Measurements from ENCODE around the gene ABCG5.

The ABCG5 gene

DNA sequence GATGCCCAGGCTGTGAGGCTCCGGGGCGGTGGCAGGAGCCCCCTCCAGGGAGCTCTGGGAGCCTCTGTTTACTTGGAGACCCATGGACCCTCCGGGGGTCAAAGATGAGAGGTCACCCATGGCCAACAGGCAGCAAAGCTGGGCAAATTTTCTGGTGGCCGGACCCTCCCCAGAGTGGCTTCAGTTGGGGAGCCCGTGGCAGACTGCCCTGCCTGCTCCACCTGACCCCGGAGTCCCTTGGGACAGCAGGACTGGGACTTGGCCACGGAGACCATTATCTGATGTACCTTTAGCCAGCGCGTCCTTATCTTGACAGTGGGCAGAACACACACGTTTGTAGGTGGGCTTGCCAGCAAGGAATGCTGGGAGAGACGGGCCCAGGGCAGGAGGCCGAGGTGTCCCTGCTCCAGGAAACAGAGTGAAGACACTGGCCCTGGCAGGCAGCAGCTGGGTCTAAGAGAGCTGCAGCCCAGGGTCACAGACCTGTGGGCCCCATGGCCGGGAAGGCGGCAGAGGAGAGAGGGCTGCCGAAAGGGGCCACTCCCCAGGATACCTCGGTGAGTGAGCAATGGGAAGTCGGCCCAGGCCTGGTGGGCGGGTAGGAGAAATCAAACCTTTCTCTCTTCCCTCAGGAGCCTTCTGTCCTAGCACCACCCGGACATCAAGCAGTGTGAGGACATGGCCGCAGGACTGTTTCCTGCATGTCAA is at the start of gene ABCG5, which contains the start of gene ABCG8:
TSS of gene ABCG5 (minus strand) at position 280 of the 708 bp plus-strand sequence. CDS start at position 120, 160 bp downstream.
TSS of gene ABCG8 (plus strand) at position 412 of the 708 bp plus-strand sequence. CDS start at position 495, 83 bp downstream.
- no peak for DNase-seq

DNA sequence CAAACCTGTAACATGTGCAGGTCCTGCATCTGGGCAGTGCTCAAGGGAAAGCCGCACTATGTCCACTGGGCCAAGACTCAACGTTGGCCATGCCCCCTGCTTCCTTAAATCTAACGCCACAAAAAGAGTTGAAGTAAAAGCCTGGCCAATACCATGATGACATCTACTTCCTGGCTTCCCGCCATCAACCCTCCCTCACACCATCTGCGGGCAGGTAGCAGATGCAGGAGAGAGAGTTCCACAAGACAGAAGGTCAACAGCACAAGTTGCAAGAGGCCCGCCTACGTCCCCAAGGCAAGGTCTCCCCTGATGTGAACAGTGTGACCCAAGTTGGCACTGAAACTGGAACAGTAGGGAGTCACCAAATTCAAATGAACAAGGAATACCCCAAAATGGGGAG is 48.5 kb upstream of the ABCG5 start:
- no peak for DNase-seq

DNA sequence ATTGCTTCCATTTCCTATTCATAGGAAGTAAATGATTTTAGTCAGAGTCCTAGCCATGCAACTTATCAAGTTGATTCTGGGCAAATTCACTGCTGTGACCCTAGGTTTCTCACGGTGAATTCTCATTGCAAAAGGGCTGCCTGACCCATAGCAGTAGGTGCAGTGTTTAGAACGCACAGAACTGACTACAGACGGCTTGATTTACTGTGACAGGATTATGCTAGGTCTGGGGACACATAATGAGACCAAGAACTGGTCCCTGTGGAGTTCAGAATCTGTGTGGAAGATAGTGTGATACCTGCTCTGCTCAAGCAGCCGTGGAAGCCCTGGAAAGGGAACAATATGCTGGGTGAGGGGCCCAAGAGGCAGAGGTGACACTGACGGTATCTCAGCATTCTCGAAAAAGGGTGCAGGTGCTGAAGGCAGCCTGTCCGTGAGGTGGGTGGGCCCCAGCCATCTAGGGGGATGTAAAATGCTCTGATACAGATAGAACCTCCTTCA is 46.5 kb upstream of the ABCG5 start:
- no peak for DNase-seq

DNA sequence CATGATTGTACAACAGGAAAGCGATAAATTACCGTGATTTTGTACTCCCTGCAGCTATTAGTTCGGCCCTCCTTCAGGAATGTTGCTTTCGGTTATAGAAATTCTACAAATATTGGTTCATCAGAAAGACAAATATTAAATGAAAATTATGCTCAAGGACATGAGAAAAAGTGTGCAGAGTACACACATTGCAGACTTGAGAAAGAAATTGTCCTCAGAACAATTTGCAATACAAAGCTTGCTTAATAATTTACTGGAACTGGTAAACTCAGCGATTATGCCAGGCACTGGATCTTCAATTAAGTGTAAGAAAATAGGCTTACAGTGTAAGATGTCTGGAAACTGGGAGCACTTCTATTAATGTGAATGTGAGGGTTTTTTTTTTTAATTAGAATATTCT is 46.0 kb upstream of the ABCG5 start:
- no peak for DNase-seq

DNA sequence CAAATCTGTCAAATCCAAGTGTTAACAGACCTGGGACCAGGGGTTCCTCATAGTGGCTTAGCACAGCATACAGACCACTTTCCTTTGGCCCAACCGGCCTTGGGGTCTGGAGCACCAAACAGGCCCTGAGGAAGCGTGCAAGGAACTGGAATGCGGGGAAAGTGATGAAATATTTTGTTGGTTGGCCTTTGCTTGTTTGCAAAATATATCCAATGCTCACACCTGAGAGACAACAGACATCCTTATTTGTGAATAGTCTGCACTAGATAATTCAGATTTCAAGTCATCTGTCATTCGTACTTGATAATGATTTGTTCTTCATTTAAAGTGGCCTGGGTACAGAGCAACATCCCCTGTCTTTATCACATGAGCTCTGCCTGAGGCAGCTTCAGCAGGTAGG is 43.7 kb upstream of the ABCG5 start:
- no peak for DNase-seq

DNA sequence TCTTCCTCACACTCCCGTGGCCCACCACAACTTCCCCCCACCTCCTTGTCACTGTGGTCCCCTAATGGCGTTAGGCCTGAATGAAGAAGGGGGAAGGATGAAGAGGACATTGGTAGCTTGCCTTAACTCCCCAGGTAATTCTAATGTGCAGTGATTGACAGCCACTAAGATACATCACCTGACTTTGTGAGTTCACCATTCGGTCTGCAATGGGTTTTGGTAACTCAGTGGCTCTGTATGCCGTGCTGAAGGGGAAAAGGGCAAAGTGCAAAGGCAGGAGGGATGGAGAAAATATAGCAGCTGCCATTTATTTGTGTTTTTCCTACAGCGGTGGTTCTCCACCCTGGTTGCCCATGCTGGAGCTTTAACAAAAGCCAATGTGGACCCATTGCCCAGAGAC is 42.3 kb upstream of the ABCG5 start:
- no peak for DNase-seq

DNA sequence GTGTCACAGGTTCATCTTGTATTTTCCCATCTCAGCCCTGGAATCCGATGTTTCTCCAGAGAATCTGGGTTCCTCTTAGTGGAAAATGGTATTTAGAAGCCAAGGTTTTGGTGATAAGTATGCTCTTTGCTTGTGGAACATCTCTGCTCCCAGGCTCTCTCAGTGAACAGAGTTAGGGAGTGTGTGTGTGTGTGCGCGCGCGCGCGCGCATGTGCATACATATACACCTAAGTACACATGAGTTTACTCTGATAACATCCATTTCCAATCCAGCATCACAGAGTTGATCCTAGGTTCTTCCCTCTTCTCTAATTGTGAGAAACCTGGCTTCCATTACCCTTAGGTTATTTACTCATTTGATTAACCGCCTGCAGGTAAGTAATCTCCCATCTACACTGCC is 41.8 kb upstream of the ABCG5 start:
- no peak for DNase-seq

DNA sequence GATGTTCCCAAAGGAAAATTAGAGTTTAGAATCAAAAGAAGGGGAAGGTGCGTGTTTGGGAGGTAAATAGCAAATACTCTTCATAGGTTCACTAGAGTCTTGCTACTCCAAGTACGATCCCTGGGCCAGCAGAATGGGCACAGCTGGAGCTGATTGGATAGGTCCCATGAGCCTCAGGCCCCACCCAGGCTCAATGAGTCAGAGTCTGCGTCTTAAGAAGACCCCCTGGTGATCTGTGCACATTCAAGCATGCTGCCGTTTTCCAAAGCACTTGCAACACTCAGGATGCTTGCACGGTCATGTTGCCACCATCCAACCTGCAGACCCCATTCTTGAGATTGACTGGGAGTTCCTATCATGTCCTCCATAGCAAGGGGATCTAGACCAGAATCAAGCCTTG is 40.6 kb upstream of the ABCG5 start:
- DNase-seq: no peak

DNA sequence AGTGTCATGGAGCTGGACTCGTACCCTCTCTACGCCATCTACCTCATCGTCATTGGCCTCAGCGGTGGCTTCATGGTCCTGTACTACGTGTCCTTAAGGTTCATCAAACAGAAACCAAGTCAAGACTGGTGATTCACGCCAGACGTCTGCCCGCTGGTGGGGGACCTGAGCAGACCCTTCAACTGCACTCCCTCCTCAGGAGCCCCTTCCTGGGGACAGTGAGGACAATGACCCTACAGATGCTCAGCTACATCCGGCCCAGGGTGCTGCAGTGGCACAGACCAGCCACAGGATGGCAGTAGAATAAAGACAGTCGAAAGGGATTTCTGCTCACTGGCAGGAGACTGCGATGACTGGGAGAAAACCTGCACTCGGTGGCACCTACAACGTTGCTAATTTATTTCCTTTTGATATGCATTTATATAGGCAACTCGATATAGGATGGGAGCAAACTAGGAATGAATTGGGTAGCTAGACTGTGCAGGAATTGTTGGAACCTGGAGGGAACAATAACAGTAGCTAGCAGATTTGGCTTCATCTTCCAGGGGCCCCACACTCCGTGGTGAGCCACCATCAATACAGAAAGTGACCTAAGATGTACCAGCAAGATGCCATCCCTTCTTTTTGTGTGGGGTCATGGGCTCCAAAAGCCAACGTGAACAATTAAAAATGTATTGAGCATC is 39.3 kb upstream of the ABCG5 start:
- no peak for DNase-seq

DNA sequence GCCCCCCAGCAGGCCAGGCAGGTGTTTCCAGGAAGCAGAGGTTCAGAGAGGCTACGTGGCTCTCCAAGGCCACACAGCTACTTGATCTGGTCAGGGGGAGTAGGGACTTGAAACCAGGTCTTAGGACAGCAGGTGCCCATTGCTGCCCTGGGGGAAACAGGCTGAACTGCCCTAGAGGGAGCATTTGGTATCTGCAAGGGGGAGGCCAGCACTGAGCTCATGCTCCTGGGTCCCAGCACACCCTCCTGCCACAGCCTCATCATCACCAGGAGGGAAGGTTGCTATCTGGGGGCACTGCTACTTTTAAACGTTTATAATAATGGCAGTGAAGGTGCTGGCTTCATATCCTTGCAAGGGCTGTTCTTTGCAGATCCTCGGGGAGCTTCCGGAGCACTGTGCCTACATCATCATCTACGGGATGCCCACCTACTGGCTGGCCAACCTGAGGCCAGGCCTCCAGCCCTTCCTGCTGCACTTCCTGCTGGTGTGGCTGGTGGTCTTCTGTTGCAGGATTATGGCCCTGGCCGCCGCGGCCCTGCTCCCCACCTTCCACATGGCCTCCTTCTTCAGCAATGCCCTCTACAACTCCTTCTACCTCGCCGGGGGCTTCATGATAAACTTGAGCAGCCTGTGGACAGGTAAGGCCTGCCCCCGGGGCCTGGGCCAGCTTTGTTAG is 36.3 kb upstream of the ABCG5 start:
- no peak for DNase-seq

DNA sequence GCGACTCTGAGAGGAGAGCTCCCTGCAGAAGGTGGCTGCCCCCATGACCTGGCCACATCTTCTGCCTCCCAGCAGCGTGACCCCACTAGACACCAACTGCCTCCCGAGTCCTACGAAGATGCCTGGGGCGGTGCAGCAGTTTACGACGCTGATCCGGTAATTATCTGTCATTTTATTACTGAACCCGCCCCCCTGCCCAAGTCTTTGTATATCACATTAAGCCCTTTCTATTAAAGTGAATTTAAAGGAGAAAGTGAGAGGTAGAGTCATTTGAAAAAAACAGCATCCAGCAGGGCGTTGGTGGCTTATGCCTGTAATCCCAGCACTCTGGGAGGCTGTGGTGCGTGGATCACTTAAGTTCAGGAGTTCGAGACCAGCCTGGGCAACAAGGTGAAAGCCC is 33.5 kb upstream of the ABCG5 start:
- DNase-seq: no peak

DNA sequence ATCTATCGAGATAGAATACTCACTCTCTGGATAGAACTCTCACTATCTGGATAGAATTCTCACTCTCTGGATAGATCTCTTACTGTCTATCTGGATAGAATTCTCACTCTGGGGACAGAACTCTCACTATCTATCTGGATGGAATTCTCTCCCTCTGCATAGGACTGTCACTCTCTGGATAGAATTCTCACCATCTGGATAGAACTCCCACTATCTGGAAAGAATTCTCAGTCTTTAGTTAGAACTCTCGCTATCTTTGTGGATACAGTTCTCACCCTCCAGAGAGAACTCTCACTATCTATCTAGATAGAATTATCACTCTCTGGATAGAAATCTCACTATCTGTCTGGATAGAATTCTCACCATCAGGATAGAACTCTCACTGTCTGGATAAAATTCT is 16.7 kb upstream of the ABCG5 start:
- no peak for DNase-seq

DNA sequence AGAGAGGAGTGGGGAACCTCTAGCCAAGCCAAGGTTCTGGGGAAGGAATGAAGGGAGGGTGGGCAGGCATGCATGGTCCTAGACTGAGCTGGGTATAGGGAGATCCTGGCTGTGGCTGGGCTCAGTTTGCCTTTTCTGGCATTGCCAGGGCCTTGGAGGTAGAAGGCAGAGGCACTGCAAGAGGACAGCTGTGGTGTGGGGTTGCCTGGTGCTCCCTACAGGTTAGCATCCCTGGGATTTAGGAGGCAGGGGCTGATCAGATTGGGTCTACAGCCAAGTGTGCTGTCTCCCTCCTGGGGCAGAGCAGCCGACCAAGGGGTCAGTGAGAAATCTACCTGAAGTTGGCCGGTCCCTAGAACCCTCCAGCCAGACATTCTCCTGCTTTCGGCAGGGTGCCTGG is 16.0 kb upstream of the ABCG5 start:
- DNase-seq: no peak

DNA sequence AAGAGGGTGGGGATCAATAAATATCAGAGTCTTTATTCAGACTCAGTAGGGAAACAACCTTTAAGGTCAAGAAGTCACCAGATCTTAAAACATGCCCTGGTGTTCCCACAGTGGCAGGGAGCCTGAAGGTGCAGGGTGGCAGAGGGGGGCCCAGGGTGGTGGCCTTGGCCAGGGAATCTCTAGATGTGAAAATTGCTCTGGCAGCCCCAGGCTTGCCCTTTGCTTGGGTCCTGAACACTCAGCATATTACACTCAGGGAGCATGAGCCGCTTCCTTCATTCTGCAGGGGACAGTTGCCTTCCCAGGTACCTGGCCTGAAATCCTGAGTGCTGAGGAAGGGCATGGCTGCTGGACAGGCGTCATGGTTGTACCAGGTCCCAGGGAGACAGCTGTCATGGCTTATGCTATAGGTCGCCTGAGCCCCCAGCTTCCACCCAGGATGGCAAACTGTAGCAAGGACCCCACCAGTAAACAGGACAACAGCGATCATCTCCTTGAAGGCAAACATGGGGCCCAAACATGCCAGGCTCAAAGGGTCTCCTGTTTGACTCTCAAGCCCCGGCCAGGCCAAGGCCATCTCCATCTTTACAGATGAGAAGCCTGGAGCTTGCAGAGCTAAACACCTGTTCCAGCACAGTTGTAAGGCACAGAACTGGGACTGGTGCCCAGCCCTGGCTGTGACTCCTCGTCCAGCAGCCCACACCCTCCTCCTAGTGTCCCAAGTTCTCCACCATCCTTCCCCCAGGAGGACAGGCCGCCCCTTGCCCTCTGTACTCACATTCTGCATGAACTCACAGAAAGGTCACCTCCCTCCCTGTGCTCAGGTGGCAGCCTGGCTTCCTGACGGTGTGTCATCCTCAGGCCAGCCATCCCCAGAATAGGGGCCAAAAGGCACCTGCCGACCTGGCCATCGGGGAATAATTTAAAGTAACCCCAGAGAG is 14.8 kb upstream of the ABCG5 start:
- no peak for DNase-seq

DNA sequence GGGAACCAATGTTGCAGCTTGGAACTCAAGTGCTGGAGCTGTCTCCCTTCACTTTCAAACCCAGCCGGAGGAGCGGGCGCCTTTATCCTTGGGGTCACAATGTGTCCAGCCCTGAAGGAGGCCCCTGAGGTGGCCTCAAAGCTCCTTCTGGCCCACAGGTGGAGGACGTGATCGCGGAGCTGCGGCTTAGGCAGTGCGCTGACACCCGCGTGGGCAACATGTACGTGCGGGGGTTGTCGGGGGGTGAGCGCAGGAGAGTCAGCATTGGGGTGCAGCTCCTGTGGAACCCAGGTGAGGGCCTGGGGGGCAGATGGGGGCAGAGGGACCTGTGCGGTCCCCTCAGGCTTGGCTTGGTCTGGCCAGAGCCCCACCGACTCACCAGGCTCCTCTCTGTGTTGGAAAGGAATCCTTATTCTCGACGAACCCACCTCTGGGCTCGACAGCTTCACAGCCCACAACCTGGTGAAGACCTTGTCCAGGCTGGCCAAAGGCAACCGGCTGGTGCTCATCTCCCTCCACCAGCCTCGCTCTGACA is 13.6 kb upstream of the ABCG5 start:
- DNase-seq: no peak

DNA sequence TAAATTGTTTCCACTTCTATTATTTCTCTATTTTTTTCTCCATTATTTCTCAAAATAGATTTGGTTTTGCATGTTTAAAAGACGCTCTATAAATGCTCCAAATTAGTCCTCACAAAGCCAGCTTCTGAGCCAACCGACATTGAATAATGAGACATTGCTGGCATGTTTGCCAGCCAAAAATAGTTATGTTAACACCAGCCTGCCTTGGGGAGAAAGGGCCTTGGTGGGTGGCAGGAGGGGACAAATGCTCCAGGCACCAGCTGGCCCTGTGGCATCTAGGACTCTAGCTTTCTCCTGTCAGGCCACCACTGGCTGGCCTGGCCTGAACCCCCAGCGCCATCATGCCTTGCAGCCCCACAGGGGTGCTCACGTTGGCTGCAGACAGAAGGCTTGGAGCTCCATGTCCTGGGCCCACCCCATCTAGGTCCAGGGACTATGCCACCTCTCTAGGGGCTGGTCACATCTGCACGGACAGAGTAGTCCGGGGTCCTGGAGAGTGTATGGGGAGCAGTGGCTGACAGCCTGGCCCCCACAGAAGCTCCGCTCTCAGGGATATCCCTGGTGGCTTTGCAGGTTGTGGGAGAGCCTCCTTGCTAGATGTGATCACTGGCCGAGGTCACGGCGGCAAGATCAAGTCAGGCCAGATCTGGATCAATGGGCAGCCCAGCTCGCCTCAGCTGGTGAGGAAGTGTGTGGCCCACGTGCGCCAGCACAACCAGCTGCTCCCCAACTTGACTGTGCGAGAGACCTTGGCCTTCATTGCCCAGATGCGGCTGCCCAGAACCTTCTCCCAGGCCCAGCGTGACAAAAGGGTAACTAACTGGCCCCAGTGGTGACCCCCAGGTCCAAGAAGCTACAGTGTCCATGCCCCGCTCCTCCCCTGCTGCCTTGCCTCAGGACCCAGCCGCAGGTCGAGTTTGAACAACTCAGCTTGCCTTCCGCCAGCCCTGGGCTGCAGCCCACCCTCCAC is 12.7 kb upstream of the ABCG5 start:
- no peak for DNase-seq

DNA sequence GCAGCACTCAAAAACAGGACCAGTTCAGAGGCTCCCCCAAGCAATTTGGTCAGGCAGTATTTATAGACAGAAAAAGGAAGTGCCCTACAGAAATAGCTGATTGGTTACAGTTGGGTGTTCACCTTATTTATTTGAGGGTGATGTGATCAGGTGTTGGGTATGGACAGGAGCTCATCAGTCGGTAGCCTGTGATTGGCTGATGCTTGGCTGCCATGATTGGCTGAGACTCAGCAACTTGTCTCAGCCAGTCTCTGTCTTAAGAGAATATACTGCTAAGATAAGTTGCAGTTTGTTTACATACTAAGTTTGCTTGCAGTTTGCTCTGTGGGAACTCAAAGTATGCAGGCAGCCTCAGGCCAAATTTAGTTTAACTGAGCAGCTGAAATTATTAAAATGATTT is 9.6 kb upstream of the ABCG5 start:
- DNase-seq: no peak

DNA sequence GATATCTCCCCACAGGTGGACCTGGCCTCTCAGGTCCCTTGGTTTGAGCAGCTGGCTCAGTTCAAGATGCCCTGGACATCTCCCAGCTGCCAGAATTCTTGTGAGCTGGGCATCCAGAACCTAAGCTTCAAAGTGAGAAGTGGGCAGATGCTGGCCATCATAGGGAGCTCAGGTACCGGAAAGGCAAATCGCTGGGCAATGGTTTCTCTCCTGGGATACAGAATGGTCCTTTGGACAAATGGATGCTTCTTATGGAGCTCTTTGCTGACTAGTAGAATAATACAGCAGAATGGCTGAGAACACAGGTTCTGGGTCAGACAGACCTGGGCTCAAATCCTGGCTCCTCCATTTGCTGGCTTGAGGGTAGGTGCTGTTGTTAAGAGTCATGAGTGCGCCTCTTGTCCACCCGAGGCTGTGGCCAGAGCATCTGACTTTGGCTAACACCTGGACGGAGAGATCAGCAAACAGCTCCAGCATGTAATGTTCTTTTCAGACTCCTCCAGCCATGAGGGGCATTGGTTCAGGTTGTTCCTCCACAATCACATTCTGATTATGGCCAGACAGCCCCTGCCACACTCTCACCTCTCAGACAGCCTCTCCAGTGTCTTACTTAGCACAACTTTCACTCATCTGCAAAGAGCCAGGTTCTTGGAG is 7.6 kb upstream of the ABCG5 start:
- DNase-seq: no peak

DNA sequence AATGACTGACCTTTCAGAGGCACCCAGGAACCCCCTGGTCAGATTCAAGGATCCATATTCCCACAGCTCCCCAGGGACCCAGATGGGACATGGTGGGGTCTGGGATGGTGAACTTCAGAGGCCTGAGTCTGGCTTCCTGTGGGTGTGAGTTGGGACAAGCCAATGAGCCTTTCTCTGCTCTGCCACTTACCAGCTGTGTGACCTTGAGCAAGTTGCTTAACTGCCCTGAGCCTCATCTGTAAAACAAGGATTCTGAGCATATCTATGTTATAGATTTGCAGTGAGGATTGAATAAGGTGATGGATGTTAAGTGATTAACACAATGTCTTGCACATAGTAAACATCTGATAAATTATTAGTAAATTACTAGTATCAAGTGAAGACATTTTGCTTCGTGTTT is 6.5 kb upstream of the ABCG5 start:
- no peak for DNase-seq

DNA sequence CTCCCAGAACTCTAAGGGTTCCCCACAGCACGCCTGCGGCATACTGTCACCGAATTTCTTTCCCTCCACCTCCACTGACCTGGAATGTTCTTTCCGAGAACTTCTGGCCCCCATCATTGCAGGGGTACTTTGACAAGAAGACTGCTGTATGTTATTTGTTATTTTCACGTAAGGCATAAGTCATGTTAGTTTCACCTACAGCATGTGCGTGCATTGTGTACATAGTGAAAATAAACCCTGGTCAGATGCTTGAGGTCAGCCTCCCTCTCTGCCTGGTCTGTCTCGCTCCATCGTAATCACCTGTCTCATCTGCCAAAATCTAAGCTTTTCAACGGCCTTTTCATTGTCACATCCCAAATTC is 4.2 kb upstream of the ABCG5 start:
- no peak for DNase-seq
